ENCODE measurements around the gene GTF3C4.

GRCh38 chr9:132708769-132709430 is 38.6 kb downstream of the GTF3C4 start:
- TF ChIP-seq CTCF (conservative IDR thresholded peaks at IDR 0.05 in 1 of 2, IDR thresholded peaks at IDR 0.05 in 1 of 2; ENCODE audit: low read depth in 1 of 2, low read length in 2 of 2) (no peak), EZH2 (IDR thresholded peaks at IDR 0.05; ENCODE audit: low read length, missing control alignments) (no peak)
